ENCODE results near the gene POU6F2. TPM values are rescaled to one million over a fixed set of nuclear protein-coding genes. Genes with fewer than 3 reads are reported as not detected.

The POU6F2 gene
- total and polyA plus RNA-seq, 8 donors: 0.37 TPM; not detected in 7

GRCh38 chr7:39432807-39433416 is 455.2 kb downstream of the POU6F2 start:
- H3K9me3 ChIP-seq: no peaks in the 10 kb centered on the region
- H3K4me1 ChIP-seq: peaks cover 0 to 6% (median 0%) of the 10 kb centered on the region in 4 donors
- H3K36me3 ChIP-seq: no peaks in the 10 kb centered on the region
- intact Hi-C loops (cut with DNase I; ENCODE audit: low total_unique reads): no loop called here
- TF ChIP-seq POLR2A (IDR thresholded peaks at IDR 0.05): no peak
- TF ChIP-seq, protein P1, sequence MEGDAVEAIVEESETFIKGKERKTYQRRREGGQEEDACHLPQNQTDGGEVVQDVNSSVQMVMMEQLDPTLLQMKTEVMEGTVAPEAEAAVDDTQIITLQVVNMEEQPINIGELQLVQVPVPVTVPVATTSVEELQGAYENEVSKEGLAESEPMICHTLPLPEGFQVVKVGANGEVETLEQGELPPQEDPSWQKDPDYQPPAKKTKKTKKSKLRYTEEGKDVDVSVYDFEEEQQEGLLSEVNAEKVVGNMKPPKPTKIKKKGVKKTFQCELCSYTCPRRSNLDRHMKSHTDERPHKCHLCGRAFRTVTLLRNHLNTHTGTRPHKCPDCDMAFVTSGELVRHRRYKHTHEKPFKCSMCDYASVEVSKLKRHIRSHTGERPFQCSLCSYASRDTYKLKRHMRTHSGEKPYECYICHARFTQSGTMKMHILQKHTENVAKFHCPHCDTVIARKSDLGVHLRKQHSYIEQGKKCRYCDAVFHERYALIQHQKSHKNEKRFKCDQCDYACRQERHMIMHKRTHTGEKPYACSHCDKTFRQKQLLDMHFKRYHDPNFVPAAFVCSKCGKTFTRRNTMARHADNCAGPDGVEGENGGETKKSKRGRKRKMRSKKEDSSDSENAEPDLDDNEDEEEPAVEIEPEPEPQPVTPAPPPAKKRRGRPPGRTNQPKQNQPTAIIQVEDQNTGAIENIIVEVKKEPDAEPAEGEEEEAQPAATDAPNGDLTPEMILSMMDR (IDR thresholded peaks at IDR 0.05): no peak
- TF ChIP-seq POLR2AphosphoS5 (IDR thresholded peaks at IDR 0.05): no peak
- TF ChIP-seq EP300 (IDR thresholded peaks at IDR 0.05): no peak
- 79 to 84% (median 81%) methylated on average over 11 to 13 of the region's 13 CpGs for WGBS, 5 donors
- no peak overlapping the region for H3K4me3 ChIP-seq
- DNase-seq: no peak
- no peaks in the 10 kb centered on the region for H3K27me3 ChIP-seq
- H3K27ac ChIP-seq: no peak overlapping the region

DNA sequence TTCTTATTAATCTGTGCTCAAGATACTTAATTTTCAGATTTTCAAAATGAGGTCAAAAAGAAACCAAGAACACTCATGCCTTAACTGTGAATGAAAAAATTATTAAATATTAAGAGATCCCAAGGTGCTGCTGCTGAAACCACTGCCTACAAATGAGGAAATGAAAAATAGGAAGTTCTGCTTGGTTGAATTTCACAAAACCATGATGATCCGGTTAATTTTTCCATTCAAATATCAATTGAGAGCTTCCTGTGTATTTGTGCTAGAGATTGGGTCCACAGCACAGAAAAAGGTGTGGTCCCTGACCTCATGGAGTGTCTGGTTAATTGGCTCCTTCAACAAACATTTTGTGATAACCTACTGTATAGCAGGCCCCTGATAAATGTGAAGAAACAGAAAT is 455.8 kb downstream of the POU6F2 start:
- H3K4me1 ChIP-seq: peaks cover 0 to under 1% (median 0%) of the 10 kb centered on the region in 4 donors
- no peak for DNase-seq
- WGBS, 5 donors: 40 to 63% (median 62%) methylated on average over 1 of the region's 1 CpG
- H3K9me3 ChIP-seq: no peaks in the 10 kb centered on the region
- intact Hi-C loops (cut with DNase I; ENCODE audit: low total_unique reads): no loop called here
- no peaks in the 10 kb centered on the region for H3K36me3 ChIP-seq
- no peak overlapping the region for H3K4me3 ChIP-seq
- H3K27ac ChIP-seq: no peak overlapping the region
- TF ChIP-seq POLR2A (IDR thresholded peaks at IDR 0.05) (no peak), EP300 (IDR thresholded peaks at IDR 0.05) (no peak), POLR2AphosphoS5 (IDR thresholded peaks at IDR 0.05) (no peak)
- TF ChIP-seq, protein P1 (IDR thresholded peaks at IDR 0.05): no peak
- no peaks in the 10 kb centered on the region for H3K27me3 ChIP-seq

DNA sequence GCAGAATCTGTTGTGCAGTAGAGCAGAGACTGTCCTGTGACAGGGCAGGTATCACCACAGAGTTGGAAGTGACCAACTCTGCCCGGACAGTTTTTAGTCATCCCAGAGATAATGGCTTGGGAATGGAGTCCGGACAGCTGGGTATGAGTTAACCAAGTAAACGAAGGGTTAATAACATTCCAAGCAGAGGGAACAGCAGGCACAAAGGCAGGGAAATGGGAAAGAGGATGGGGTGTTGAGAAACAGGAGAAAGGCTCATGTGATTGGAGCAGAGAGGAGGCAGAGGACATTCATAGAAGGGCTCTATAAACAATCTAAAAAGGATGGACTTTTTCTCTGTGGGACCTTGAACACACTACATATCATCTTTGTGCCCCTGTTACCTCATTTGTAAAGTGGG is 456.3 kb downstream of the POU6F2 start:
- no peaks in the 10 kb centered on the region for H3K36me3 ChIP-seq
- H3K27ac ChIP-seq: no peak overlapping the region
- H3K27me3 ChIP-seq: no peaks in the 10 kb centered on the region
- H3K9me3 ChIP-seq: no peaks in the 10 kb centered on the region
- WGBS, 5 donors: 49 to 57% (median 52%) methylated on average over 3 of the region's 3 CpGs
- DNase-seq: no peak
- no peak overlapping the region for H3K4me3 ChIP-seq
- no peak for TF ChIP-seq POLR2A (IDR thresholded peaks at IDR 0.05)
- TF ChIP-seq, protein P1 (IDR thresholded peaks at IDR 0.05): no peak
- TF ChIP-seq EP300 (IDR thresholded peaks at IDR 0.05): no peak
- no peak for TF ChIP-seq POLR2AphosphoS5 (IDR thresholded peaks at IDR 0.05)
- H3K4me1 ChIP-seq: no peaks in the 10 kb centered on the region
- intact Hi-C loops (cut with DNase I; ENCODE audit: low total_unique reads): no loop called here

- intact Hi-C loops (cut with DNase I; ENCODE audit: low total_unique reads): no loop called here
- H3K4me3 ChIP-seq: no peak overlapping the region
- no peaks in the 10 kb centered on the region for H3K36me3 ChIP-seq
- no peak overlapping the region for H3K27ac ChIP-seq
- DNase-seq: no peak
- H3K27me3 ChIP-seq: peaks cover 0 to 9% (median 0%) of the 10 kb centered on the region in 3 donors
- no peaks in the 10 kb centered on the region for H3K4me1 ChIP-seq
- no peaks in the 10 kb centered on the region for H3K9me3 ChIP-seq
- WGBS, 5 donors: 54 to 65% (median 57%) methylated on average over 3 of the region's 3 CpGs
- TF ChIP-seq EP300 (IDR thresholded peaks at IDR 0.05) (no peak), POLR2A (IDR thresholded peaks at IDR 0.05) (no peak), POLR2AphosphoS5 (IDR thresholded peaks at IDR 0.05) (no peak)
- TF ChIP-seq, protein P1 (IDR thresholded peaks at IDR 0.05): no peak
Observed at GRCh38 chr7:39446546-39446945, 468.8 kb downstream of the POU6F2 start.
